HEK293 (cell line): ENCODE measurements around the gene GNB1L.

Experiments
- CTCF ChIA-PET: fragments of 350-600 bp; formaldehyde crosslinking; extraction: SDS; loops from one replicate; lab custom pipeline; 2021; ENCODE audit warnings: antibody characterized with exemption; lab: Yijun Ruan, JAX
- POLR2A ChIA-PET: fragments of 300-600 bp; formaldehyde crosslinking; extraction: SDS; loops from one replicate; lab custom pipeline; 2020; ENCODE audit warnings: antibody characterized with exemption, inconsistent platforms; lab: Yijun Ruan, JAX
- H3K27ac ChIP-seq: fragments of 200-500 bp; sonication (Bioruptor generic); 2 replicates; pipeline ENCODE4 v1.5.1; 2014; ENCODE audit warnings: low read depth, low read length, control low read depth, inconsistent platforms; ENCODE audit errors: extremely low read depth
- H3K36me3 ChIP-seq, 2 experiments: fragments of 200-500 bp in 1 of 2; sonication (Bioruptor generic) in 1 of 2; 1 replicate in 1 of 2; 2 replicates in 1 of 2; pipeline ENCODE4 v1.5.1; 2014 to 2017; ENCODE audit warnings: inconsistent platforms in 2 of 2, low read length in 2 of 2; ENCODE audit not compliant: control insufficient read depth in 2 of 2, insufficient read depth in 1 of 2
- H3K4me1 ChIP-seq: fragments of 200-500 bp; sonication (Bioruptor generic); 2 replicates; pipeline ENCODE4 v1.5.1; 2014; ENCODE audit warnings: mild to moderate bottlenecking, low read length, inconsistent platforms; ENCODE audit not compliant: control insufficient read depth, insufficient read depth
- H3K4me3 ChIP-seq: 2 replicates; pipeline ENCODE4 v1.5.1; 2011; ENCODE audit warnings: low read depth, mild to moderate bottlenecking, control low read depth, low read length, moderate library complexity
- H3K9me3 ChIP-seq: fragments of 200-500 bp; sonication (Bioruptor generic); 2 replicates; pipeline ENCODE4 v1.5.1; 2014; ENCODE audit warnings: low read depth, low read length, inconsistent platforms; ENCODE audit not compliant: control insufficient read depth, insufficient read depth
- GLIS1 ChIP-seq: fragments of 450-650 bp; formaldehyde crosslinking; IDR thresholded peaks from 2 replicates; pipeline ENCODE4 v1.5.1; 2016; ENCODE audit warnings: missing biosample characterization, missing genetic modification characterization
- GLIS2 ChIP-seq: fragments of 450-650 bp; formaldehyde crosslinking; IDR thresholded peaks from 2 replicates; pipeline ENCODE4 v1.5.1; 2016; ENCODE audit warnings: missing biosample characterization, missing genetic modification characterization
- KLF1 ChIP-seq: fragments of 450-650 bp; formaldehyde crosslinking; IDR thresholded peaks from 2 replicates; pipeline ENCODE4 v1.5.1; 2016; ENCODE audit warnings: missing biosample characterization, missing genetic modification characterization
- OVOL3 ChIP-seq: fragments of 450-650 bp; formaldehyde crosslinking; IDR thresholded peaks from 2 replicates; pipeline ENCODE4 v1.5.1; 2016; ENCODE audit warnings: missing biosample characterization, missing genetic modification characterization
- SCRT1 ChIP-seq: fragments of 450-650 bp; formaldehyde crosslinking; IDR thresholded peaks from 2 replicates; pipeline ENCODE4 v1.5.1; 2016; ENCODE audit warnings: missing biosample characterization, missing genetic modification characterization, borderline replicate concordance
- ZIC2 ChIP-seq: fragments of 450-650 bp; formaldehyde crosslinking; IDR thresholded peaks from 2 replicates; pipeline ENCODE4 v1.5.1; 2016; ENCODE audit warnings: missing biosample characterization, missing genetic modification characterization
- ZNF138 ChIP-seq: fragments of 450-650 bp; formaldehyde crosslinking; IDR thresholded peaks from 2 replicates; pipeline ENCODE4 v1.5.1; 2016; ENCODE audit warnings: missing biosample characterization, missing genetic modification characterization, borderline replicate concordance
- ZNF175 ChIP-seq: fragments of 450-650 bp; formaldehyde crosslinking; IDR thresholded peaks from 2 replicates; pipeline ENCODE4 v1.5.1; 2016; ENCODE audit warnings: missing biosample characterization, missing genetic modification characterization
- ZNF266 ChIP-seq: fragments of 450-650 bp; formaldehyde crosslinking; IDR thresholded peaks from 2 replicates; pipeline ENCODE4 v1.5.1; 2016; ENCODE audit warnings: missing biosample characterization, missing genetic modification characterization, low read depth
- ZNF335 ChIP-seq: fragments of 450-650 bp; formaldehyde crosslinking; conservative IDR thresholded peaks from 2 replicates; pipeline ENCODE4 v1.5.1; 2016; ENCODE audit warnings: missing biosample characterization, missing genetic modification characterization
- ZNF341 ChIP-seq: fragments of 450-650 bp; formaldehyde crosslinking; IDR thresholded peaks from 2 replicates; pipeline ENCODE4; 2016; ENCODE audit warnings: low read depth, missing biosample characterization, missing genetic modification characterization
- ZNF350 ChIP-seq: fragments of 450-650 bp; formaldehyde crosslinking; IDR thresholded peaks from 2 replicates; pipeline ENCODE4 v1.5.0; 2017; ENCODE audit warnings: missing biosample characterization, mild to moderate bottlenecking, missing genetic modification characterization
- ZNF394 ChIP-seq: fragments of 450-650 bp; formaldehyde crosslinking; IDR thresholded peaks from 2 replicates; pipeline ENCODE4 v1.5.1; 2016; ENCODE audit warnings: missing biosample characterization, missing genetic modification characterization, mild to moderate bottlenecking, moderate library complexity, borderline replicate concordance
- ZNF510 ChIP-seq: fragments of 450-650 bp; formaldehyde crosslinking; IDR thresholded peaks from 2 replicates; pipeline ENCODE4 v1.5.1; 2018; ENCODE audit warnings: mild to moderate bottlenecking, missing genetic modification characterization, missing biosample characterization; ENCODE audit not compliant: insufficient replicate concordance
- ZNF529 ChIP-seq: fragments of 450-650 bp; formaldehyde crosslinking; IDR thresholded peaks from 2 replicates; pipeline ENCODE4 v1.5.1; 2017; ENCODE audit warnings: missing genetic modification characterization, missing biosample characterization; ENCODE audit not compliant: insufficient replicate concordance
- ZNF623 ChIP-seq: fragments of 450-650 bp; formaldehyde crosslinking; IDR thresholded peaks from 2 replicates; pipeline ENCODE4 v1.5.1; 2016; ENCODE audit warnings: missing biosample characterization, missing genetic modification characterization
- ZNF768 ChIP-seq: fragments of 450-650 bp; formaldehyde crosslinking; IDR thresholded peaks from 2 replicates; pipeline ENCODE4 v1.5.1; 2018; ENCODE audit warnings: missing biosample characterization, mild to moderate bottlenecking, missing genetic modification characterization
- TF ChIP-seq, protein P1 (sequence below): fragments of 450-650 bp; formaldehyde crosslinking; IDR thresholded peaks from 2 replicates; pipeline ENCODE4 v1.5.1; 2016; ENCODE audit warnings: missing biosample characterization, missing genetic modification characterization
- TF ChIP-seq, protein P2 (sequence below): fragments of 450-650 bp; formaldehyde crosslinking; IDR thresholded peaks from 2 replicates; pipeline ENCODE4 v1.5.1; 2016; ENCODE audit warnings: missing biosample characterization, missing genetic modification characterization

GNB1L gene

GRCh38 chr22:19745155-19746101 lies 109.2 kb downstream of the GNB1L start:
- H3K27ac ChIP-seq: no peak overlapping the region
- TF ChIP-seq KLF1: peak; percentile 20; the same call in 1 of the 2 replicates
- no peak for TF ChIP-seq ZNF529 (tag by site-specific recombination)
- no peak for TF ChIP-seq ZNF138 (tag by site-specific recombination)
- TF ChIP-seq GLIS1 (tag by site-specific recombination): peak; percentile 39; the same call in 1 of the 2 replicates
- TF ChIP-seq SCRT1 (tag by site-specific recombination): no peak
- 0 out of 2 replicates have a peak, but pooled peaks have one; percentile 29 for TF ChIP-seq GLIS2 (tag by site-specific recombination)
- peak; percentile 50; the same call in 1 of the 2 replicates for TF ChIP-seq ZIC2 (tag by site-specific recombination)
- TF ChIP-seq, protein P1, sequence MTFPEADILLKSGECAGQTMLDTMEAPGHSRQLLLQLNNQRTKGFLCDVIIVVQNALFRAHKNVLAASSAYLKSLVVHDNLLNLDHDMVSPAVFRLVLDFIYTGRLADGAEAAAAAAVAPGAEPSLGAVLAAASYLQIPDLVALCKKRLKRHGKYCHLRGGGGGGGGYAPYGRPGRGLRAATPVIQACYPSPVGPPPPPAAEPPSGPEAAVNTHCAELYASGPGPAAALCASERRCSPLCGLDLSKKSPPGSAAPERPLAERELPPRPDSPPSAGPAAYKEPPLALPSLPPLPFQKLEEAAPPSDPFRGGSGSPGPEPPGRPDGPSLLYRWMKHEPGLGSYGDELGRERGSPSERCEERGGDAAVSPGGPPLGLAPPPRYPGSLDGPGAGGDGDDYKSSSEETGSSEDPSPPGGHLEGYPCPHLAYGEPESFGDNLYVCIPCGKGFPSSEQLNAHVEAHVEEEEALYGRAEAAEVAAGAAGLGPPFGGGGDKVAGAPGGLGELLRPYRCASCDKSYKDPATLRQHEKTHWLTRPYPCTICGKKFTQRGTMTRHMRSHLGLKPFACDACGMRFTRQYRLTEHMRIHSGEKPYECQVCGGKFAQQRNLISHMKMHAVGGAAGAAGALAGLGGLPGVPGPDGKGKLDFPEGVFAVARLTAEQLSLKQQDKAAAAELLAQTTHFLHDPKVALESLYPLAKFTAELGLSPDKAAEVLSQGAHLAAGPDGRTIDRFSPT (tag by site-specific recombination): peak; percentile 73
- no peak for TF ChIP-seq ZNF266 (tag by site-specific recombination)
- TF ChIP-seq, protein P2, sequence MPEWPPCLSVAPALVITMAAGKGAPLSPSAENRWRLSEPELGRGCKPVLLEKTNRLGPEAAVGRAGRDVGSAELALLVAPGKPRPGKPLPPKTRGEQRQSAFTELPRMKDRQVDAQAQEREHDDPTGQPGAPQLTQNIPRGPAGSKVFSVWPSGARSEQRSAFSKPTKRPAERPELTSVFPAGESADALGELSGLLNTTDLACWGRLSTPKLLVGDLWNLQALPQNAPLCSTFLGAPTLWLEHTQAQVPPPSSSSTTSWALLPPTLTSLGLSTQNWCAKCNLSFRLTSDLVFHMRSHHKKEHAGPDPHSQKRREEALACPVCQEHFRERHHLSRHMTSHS (tag by site-specific recombination): no peak
- no peak for TF ChIP-seq ZNF335 (tag by site-specific recombination)
- no peak for TF ChIP-seq ZNF394 (tag by site-specific recombination)
- ChIA-PET CTCF (interaction anchor here (0.6 to 4.4 kb wide), 6 partner anchors 9 to 839 kb away, joined by 3 to 19 read pairs (median 6); partner anchors contain the start of gene DGCR6), POLR2A (interaction anchor here (0.6 to 1.7 kb wide), 2 partner anchors 21 to 784 kb away, joined by 3 to 4 read pairs; no protein-coding TSS in a partner anchor)
- H3K4me3 ChIP-seq: no peak overlapping the region
- H3K36me3 ChIP-seq: no peaks in the 10 kb centered on the region
- H3K9me3 ChIP-seq: no peaks in the 10 kb centered on the region
- H3K4me1 ChIP-seq: no peaks in the 10 kb centered on the region

GRCh38 chr22:19744350-19745006 lies 110.2 kb downstream of the GNB1L start:
- Histone ChIP-seq H3K27ac (no peak overlapping the region), H3K9me3 (no peaks in the 10 kb centered on the region), H3K4me1 (no peaks in the 10 kb centered on the region), H3K36me3 (no peaks in the 10 kb centered on the region), H3K4me3 (no peak overlapping the region)
- TF ChIP-seq GLIS1 (tag by site-specific recombination): 0 out of 2 replicates have a peak, but pooled peaks have one; percentile 6
- TF ChIP-seq ZNF175 (tag by site-specific recombination): no peak
- peak; percentile 55 for TF ChIP-seq ZNF341 (tag by site-specific recombination)
- peak; percentile 57 for TF ChIP-seq ZNF623 (tag by site-specific recombination)
- POLR2A ChIA-PET: no interaction called here
- CTCF ChIA-PET: interaction anchor here (0.6 to 4.4 kb wide), 3 partner anchors 12 to 838 kb away, joined by 4 to 19 read pairs (median 7); partner anchors contain the start of gene DGCR6

DNA sequence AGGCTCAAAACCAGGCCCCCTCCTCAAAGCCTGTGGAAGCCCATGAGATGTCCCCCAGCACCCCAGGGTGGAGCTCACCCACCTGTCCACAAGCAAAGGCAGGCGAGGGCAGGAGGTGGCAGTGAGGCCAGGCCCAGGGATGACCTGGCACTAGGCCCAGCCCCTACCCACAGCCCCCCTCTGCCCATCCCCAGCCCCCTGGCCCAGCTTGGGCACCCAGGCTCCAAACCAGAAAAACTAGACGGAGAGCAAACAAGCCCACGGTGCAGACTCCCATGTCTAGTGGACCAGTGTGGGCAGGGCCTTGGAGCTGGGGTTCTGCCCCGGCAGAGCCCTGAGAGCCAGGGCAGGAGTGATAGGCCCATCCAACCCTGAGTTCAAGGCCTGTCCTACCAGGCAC lies 111.0 kb downstream of the GNB1L start:
- Histone ChIP-seq H3K4me3 (no peak overlapping the region), H3K4me1 (no peaks in the 10 kb centered on the region), H3K27ac (no peak overlapping the region), H3K36me3 (no peaks in the 10 kb centered on the region), H3K9me3 (no peaks in the 10 kb centered on the region)
- ChIA-PET CTCF (interaction anchor here (0.6 to 4.0 kb wide), 3 partner anchors 13 to 118 kb away, joined by 3 to 25 read pairs (median 4); no protein-coding TSS in a partner anchor), POLR2A (no interaction called here)
- TF ChIP-seq ZNF350 (no peak), ZNF768 (tag by site-specific recombination) (no peak), ZNF138 (tag by site-specific recombination) (no peak), ZNF510 (tag by site-specific recombination) (no peak), ZNF394 (tag by site-specific recombination) (no peak), OVOL3 (tag by site-specific recombination) (no peak)
